T-helper 2 cell (primary cell): ENCODE measurements around the gene SH3BGRL3.

Source experiments
- DNase-seq, 5 experiments: peaks; one replicate each; pipeline versions ENCODE4 v3.0.0 to v3.0.0-alpha.2; 2012 to 2022

SH3BGRL3 gene

GRCh38 chr1:26277719-26278118 is 2.2 kb upstream of the SH3BGRL3 start:
- no peak for DNase-seq

DNA sequence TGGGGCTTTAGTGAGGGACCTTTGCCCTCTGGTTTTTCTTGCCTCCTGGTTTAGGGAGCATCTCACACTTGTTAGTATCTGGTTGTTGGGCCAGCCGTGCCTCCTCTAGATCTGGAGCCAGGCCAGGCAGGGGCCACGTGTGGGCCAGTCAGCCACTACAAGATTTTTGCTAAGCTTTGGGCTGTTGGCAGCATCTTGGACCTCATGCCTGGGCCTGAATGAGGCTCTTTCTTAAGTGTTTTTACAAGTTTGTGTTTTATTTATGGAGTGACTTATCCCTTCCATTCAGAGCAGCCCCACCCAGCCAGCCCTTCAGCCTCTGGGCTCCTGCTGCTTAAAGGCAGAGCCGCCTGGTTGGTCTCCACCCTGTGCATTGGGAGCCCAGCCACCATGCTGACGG is 1.6 kb upstream of the SH3BGRL3 start:
- DNase-seq, result no peak

DNA sequence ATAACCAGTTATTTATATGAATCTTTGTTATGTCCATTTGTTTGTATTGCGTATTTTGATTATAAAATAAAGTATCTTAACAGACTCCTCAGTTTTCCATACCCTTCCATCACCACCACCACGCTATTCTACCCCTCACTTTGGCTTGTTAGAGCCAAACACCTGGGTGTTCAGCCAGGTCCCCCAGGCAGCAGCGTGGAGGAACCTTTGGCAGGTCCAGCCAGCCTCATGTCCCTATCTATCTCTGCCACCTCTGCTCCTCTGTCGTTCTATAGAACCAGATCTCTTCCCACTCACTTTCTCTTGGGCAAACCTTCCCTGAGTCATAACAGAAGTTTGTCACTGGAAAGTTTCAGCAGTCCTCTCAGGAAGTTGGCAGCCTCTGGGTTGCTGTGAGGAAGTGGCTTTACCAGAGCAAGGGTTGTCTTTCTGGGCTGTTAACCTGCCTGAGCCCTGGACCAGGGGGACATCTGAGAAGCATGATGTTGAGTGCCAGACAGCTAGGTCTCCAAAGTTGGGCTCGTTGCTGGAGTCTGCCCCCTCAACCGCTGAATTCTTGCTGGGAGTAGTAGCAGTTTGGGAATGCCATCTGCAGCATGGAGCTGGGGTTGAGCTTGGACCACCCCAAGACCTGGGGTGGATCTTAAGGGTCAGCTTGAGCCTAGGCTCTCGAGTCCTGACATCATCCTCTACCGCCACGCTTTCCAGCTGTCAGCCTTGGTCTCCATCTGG is 996 bp upstream of the SH3BGRL3 start:
- peak in 1 of 5 experiments; percentile 53 for DNase-seq

DNA sequence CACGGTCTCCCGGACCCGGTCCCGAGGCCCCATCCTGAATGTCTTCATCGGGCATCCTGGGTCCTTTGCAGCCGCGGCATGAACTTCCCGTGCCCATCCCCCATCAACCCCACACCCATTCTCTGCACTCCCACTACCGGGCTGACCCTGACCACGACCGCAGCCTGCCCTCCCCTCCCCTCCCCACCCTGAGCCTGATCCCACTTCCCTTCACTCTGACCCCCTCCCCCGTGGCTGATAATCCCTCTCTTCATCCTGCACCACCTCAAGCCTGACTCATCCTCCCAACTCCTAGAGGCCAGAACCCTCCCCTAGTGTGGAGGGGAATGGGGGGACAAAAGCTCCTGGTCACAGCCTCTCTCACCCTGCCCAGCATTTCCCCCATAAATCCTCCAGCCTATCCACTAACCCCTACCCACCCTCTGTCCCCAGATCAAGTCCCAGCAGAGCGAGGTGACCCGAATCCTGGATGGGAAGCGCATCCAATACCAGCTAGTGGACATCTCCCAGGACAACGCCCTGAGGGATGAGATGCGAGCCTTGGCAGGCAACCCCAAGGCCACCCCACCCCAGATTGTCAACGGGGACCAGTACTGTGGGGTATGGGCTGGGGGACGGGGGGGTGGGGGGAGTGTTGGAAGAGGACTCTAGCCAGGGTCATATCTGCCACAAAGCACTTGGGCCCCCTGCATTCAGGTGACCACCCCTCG is 602 bp downstream of the SH3BGRL3 start:
- peak in 1 of 5 experiments; percentile 54 for DNase-seq

GRCh38 chr1:26281091-26281958 is 1.4 kb downstream of the SH3BGRL3 start:
- DNase-seq, result no peak

- no peak for DNase-seq
These were observed 2.1 kb downstream of the SH3BGRL3 start for GRCh38 chr1:26281971-26282370.

- DNase-seq, result no peak
These were observed 2.6 kb downstream of the SH3BGRL3 start for GRCh38 chr1:26282401-26282918.

DNA sequence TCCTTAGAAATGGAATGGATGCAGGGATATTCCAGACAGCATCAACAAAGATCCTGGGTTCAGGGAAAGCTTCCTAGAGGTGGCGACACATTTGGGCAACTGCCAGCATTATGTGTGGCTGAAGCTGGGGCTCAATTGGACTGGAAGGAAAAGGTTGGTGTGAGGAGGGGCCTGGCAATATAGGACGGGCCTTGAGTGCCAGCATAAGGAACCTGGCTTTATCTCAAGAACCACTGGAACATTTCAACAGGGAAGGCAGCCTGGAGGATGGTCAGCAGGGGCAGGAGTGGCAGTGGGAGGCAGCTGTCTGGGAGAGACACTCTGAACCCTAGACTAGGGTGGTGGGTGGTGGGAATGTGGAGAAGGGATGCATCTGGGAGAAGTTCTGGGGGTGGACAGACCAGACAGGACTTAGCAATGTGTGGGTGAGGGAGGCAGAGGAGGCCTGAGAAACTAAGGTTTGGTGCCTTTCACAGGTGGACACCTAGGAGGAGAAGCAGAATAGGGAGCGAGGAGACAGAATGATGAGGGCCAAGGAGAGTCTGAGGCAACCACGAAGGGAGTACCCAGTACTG is 3.5 kb downstream of the SH3BGRL3 start:
- DNase-seq, result no peak

GRCh38 chr1:26283871-26284596 is 4.1 kb downstream of the SH3BGRL3 start:
- no peak for DNase-seq

DNA sequence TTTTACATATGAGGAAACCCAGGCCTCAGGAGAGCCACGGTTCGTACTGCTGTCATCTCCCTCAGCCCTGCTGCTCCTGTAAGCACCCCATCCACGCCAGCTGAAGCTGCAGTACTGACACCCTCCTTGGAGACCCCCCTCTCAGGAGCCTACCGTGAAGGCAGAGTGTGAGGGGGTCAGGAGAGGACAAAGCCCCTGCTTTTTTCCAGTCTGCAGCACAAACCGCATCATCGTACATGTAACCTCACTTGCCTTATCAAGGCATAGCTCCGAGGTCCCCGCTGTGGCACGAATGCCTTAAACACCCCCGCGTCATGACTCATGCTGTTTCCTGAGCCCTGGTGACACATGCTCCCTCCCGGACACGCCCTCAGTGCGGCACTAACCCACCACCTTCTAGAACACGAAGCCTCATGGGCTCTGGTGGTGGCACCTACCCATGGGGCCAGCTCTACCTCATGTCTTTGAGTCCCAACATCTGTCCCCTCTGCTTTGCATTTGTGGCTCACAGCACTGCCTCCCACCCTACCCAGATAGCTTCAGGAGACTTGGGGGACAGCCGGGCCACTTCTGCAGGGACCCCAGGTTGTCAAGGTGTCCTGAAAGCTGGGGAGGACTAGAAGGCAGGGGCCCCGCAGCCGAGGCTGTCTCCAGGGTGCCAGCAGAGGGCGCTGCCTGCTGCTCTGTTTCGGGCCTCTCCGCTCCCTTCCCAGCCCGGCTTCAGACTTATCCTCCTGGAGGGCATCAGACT is 4.9 kb downstream of the SH3BGRL3 start:
- DNase-seq, result peak; percentile 64 to 99 (median 91)

GRCh38 chr1:26285366-26286063 is 5.6 kb downstream of the SH3BGRL3 start:
- peak in 1 of 5 experiments; percentile 59 for DNase-seq

GRCh38 chr1:26286064-26286416 is 6.2 kb downstream of the SH3BGRL3 start:
- no peak for DNase-seq

DNA sequence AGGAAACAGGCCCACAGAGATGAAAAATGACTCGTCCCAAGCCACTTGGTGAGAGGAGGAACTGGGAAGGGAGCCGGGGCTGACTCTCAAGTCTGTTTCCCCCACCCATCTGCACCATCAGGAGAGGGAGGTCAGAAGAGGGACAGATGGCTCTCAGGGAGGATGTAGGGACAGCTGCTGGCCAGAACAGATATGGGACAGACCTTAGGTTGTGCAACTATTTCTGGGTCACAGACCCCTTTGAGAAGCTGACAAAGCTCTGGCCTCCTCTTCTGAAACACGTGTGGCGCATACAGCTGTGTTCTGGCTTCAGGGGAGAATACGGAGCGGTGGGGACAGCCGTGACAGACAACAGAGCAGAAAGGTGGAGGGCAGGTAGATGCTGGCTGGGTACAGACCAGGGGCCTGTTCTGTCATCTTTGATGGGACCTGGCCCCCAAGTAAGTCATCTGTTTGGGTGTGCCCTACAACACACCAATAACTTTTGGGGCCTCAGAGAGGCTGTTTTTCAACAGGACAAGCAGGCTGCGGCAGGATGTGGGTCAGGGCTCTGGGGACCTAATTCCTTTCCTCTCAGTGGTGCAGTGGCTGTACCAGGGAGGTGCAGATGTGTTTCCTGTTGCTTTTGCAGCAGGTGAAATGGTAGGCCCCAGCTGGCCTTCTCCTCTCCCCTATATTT is 7.3 kb downstream of the SH3BGRL3 start:
- DNase-seq, result peak in 3 of 5 experiments; percentile 66 to 97 (median 84)

- peak in 1 of 5 experiments; percentile 39 for DNase-seq
These were observed 7.9 kb downstream of the SH3BGRL3 start for GRCh38 chr1:26287811-26288210.

DNA sequence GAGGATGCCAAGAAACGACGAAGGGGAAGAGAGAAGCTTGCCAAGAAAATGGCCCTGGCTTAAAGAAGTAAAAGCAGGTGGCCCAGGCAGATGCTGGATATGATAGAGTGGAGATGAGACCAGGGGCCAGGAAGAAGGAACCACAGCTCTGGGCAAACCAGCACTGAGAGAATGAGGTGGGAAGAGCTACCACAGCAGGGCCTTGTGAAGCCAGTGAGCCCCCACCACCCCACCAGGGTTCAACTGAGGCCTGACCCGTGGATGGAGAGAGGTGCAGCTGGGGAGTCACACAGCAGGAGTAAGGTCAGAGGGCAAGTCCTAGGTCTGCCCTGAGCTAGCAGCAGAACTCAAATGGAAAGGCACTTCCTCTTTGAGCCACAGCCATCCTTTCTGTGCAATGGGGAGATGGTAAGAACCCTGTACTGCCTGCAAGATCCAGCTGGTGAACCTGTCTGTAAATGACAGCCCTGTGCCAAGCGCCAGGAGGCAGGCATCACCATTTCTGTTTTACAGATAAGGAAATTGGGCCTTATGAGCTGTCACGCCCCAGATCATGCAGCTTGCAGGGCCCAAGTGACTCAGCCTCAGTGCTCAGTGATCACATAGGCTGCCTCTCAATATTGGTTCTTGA is 8.5 kb downstream of the SH3BGRL3 start:
- peak in 2 of 5 experiments; percentile 58 to 93 for DNase-seq

- DNase-seq, result peak in 1 of 5 experiments; percentile 79
These were observed 9.5 kb downstream of the SH3BGRL3 start for GRCh38 chr1:26289158-26290059.

GRCh38 chr1:26290122-26290881 is 10.4 kb downstream of the SH3BGRL3 start:
- DNase-seq, result peak in 2 of 5 experiments; percentile 41 to 66
